ENCODE results near the gene SMIM33.
"Not testable (repeated sequence)": the region's sequence is repeated elsewhere in the genome, so short reads cannot be mapped to it uniquely, and the experiment has no call there.

The SMIM33 gene

DNA sequence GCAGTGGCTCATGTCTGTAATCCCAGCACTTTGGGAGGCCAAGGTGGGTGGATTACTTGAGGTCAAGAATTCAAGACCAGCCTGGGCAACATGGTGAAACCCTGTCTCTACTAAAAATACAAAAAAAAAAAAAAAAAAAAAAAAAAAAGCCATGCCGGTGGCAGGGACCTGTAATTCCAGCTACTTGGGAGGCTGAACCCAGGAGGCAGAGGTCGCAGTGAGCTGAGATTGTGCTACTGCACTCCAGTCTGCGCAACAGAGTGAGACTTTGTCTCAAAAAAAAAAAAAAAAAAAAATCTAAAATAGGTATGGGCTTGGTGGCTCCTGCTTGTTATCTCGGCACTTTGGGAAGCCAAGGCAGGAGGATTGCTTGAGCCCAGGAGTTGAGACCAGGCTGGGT is 8.9 kb downstream of the SMIM33 start:
- H3K27ac ChIP-seq (replicated peaks); DNase-seq (ENCODE audit: low read depth in 1 of 2, low spot score in 1 of 2); H3K4me3 ChIP-seq (replicated peaks; ENCODE audit: insufficient read depth, low read length); H3K27me3 ChIP-seq (ENCODE audit: insufficient read depth, poor library complexity, severe bottlenecking): not testable (repeated sequence)

GRCh38 chr5:139481122-139481533 is 10.3 kb downstream of the SMIM33 start:
- no peak for DNase-seq (ENCODE audit: low read depth in 1 of 2, low spot score in 1 of 2)
- H3K4me3 ChIP-seq (replicated peaks; ENCODE audit: insufficient read depth, low read length): peak overlapping the region; percentile 59
- H3K27ac ChIP-seq (replicated peaks): peak overlapping the region; percentile 93
- no peaks in the 10 kb centered on the region for H3K27me3 ChIP-seq (ENCODE audit: insufficient read depth, poor library complexity, severe bottlenecking)
- TF ChIP-seq, protein P1, sequence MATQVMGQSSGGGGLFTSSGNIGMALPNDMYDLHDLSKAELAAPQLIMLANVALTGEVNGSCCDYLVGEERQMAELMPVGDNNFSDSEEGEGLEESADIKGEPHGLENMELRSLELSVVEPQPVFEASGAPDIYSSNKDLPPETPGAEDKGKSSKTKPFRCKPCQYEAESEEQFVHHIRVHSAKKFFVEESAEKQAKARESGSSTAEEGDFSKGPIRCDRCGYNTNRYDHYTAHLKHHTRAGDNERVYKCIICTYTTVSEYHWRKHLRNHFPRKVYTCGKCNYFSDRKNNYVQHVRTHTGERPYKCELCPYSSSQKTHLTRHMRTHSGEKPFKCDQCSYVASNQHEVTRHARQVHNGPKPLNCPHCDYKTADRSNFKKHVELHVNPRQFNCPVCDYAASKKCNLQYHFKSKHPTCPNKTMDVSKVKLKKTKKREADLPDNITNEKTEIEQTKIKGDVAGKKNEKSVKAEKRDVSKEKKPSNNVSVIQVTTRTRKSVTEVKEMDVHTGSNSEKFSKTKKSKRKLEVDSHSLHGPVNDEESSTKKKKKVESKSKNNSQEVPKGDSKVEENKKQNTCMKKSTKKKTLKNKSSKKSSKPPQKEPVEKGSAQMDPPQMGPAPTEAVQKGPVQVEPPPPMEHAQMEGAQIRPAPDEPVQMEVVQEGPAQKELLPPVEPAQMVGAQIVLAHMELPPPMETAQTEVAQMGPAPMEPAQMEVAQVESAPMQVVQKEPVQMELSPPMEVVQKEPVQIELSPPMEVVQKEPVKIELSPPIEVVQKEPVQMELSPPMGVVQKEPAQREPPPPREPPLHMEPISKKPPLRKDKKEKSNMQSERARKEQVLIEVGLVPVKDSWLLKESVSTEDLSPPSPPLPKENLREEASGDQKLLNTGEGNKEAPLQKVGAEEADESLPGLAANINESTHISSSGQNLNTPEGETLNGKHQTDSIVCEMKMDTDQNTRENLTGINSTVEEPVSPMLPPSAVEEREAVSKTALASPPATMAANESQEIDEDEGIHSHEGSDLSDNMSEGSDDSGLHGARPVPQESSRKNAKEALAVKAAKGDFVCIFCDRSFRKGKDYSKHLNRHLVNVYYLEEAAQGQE (IDR thresholded peaks at IDR 0.05; ENCODE audit: insufficient replicate concordance, low read depth): no peak
- TF ChIP-seq GABPA (IDR thresholded peaks at IDR 0.05; ENCODE audit: low read depth) (no peak), POLR2AphosphoS5 (IDR thresholded peaks at IDR 0.05; ENCODE audit: low read depth) (no peak), SPI1 (IDR thresholded peaks at IDR 0.05; ENCODE audit: borderline replicate concordance, low read depth) (no peak), CTCF (IDR thresholded peaks at IDR 0.05; ENCODE audit: insufficient read depth, low read length) (no peak)

DNA sequence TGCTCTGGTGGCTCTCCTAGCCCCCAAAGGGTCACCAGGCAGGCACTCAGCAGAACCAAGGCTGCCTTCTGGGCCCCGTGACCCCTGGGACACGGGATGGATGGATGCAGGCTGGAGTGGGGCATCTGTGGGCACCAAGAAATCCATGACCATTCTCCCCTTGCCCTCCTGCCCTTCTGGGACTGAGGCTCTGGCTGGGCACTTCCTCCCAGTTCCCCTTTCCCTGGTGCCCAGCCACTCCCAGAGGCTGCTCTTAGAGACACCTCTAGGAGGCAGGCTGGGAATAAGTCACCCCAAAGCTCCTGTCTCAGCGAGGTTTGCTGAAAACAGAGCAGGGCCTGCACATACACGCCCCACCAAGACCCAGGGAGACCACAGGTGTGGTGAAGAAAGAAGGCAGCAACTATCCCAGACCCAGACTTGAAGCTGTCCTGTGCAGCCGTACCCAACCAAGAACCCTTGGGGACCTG is 10.8 kb downstream of the SMIM33 start:
- DNase-seq (ENCODE audit: low read depth in 1 of 2, low spot score in 1 of 2): peak in 1 of 2 experiments; percentile 51
- Histone ChIP-seq H3K4me3 (replicated peaks; ENCODE audit: insufficient read depth, low read length) (peak overlapping the region; percentile 59), H3K27me3 (ENCODE audit: insufficient read depth, poor library complexity, severe bottlenecking) (no peaks in the 10 kb centered on the region), H3K27ac (replicated peaks) (peak overlapping the region; percentile 93)
- TF ChIP-seq SPI1 (IDR thresholded peaks at IDR 0.05; ENCODE audit: borderline replicate concordance, low read depth) (peak; percentile 72; the same call in 1 of the 2 replicates), GABPA (IDR thresholded peaks at IDR 0.05; ENCODE audit: low read depth) (no peak)

DNA sequence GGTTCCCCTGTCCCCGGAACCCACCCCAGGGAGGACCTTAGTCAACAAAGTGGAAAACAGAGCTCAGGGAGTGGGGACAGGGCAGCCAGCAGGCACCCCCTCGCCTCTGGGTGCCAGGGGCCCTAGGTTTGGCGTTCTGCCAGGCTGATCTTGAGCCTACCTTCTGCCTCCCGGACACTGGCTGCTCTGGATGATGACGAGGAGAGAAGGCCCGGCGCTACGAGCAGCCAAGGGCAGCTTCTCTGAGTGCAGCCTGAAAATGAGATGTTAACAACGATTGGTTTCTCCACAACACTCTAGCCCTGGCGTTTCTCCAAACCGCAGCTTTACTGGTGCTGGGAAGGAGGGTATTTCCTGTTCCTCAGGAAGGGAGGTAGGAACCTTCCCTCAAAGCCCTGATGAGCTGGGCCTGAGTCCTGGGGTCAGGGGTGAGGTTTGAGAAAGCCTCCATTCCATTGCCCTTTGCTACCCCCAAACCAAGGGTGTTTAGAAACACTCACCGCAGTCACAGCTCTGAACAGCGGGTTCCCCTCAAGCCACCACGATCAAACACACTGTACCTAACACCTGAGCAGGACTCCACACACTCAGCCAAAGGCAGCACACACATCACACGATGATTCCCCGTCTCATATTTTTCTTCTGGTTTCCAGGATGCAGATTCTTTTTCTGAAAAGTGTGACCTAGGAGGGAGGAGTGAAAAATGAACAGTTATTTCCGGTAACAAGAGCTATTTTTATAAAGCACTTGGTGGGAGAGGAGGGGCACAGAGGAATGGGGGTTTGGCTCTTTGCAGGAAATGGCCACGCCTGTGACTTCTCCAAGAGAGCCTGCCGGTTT is 11.5 kb downstream of the SMIM33 start, which contains the start of gene STING1:
TSS of gene STING1 (minus strand) at position 709 of the 840 bp plus-strand sequence. CDS start 1,054 bp downstream, outside the sequence.
- peak; percentile 83 to 91 for DNase-seq (ENCODE audit: low read depth in 1 of 2, low spot score in 1 of 2)
- peak within 1 kb of the TSS; percentile 93 for H3K27ac ChIP-seq (replicated peaks)
- H3K4me3 ChIP-seq (replicated peaks; ENCODE audit: insufficient read depth, low read length): peak within 1 kb of the TSS; percentile 59
- H3K27me3 ChIP-seq (ENCODE audit: insufficient read depth, poor library complexity, severe bottlenecking): no peaks in the 10 kb centered on the region
- TF ChIP-seq POLR2AphosphoS5 (IDR thresholded peaks at IDR 0.05; ENCODE audit: low read depth) (peak; percentile 62), SPI1 (IDR thresholded peaks at IDR 0.05; ENCODE audit: borderline replicate concordance, low read depth) (no peak)

- H3K27ac ChIP-seq (replicated peaks): peak overlapping the region; percentile 93
- H3K4me3 ChIP-seq (replicated peaks; ENCODE audit: insufficient read depth, low read length); DNase-seq (ENCODE audit: low read depth in 1 of 2, low spot score in 1 of 2); H3K27me3 ChIP-seq (ENCODE audit: insufficient read depth, poor library complexity, severe bottlenecking): not testable (repeated sequence)
Measured at GRCh38 chr5:139482890-139483208, 12.0 kb downstream of the SMIM33 start.

GRCh38 chr5:139486201-139486600 is 15.4 kb downstream of the SMIM33 start:
- no peak for DNase-seq (ENCODE audit: low read depth in 1 of 2, low spot score in 1 of 2)
- Histone ChIP-seq H3K4me3 (replicated peaks; ENCODE audit: insufficient read depth, low read length) (no peak overlapping the region), H3K27ac (replicated peaks) (no peak overlapping the region), H3K27me3 (ENCODE audit: insufficient read depth, poor library complexity, severe bottlenecking) (no peaks in the 10 kb centered on the region)
- no peak for TF ChIP-seq GABPA (IDR thresholded peaks at IDR 0.05; ENCODE audit: low read depth)
- TF ChIP-seq POLR2AphosphoS5 (IDR thresholded peaks at IDR 0.05; ENCODE audit: low read depth): no peak
- TF ChIP-seq CTCF (IDR thresholded peaks at IDR 0.05; ENCODE audit: insufficient read depth, low read length): no peak
- TF ChIP-seq, protein P1 (IDR thresholded peaks at IDR 0.05; ENCODE audit: insufficient replicate concordance, low read depth): no peak
- no peak for TF ChIP-seq SPI1 (IDR thresholded peaks at IDR 0.05; ENCODE audit: borderline replicate concordance, low read depth)
